GM18508 (cell line): ENCODE data around the gene FSD1L.

Source experiments
- ATAC-seq: cut with Tn5 transposase; IDR thresholded peaks from one replicate; pipeline ENCODE4 v1.9.1; 2021; ENCODE audit warnings: moderate number of reproducible peaks; ENCODE audit not compliant: insufficient read depth, unreplicated experiment

Gene FSD1L

DNA sequence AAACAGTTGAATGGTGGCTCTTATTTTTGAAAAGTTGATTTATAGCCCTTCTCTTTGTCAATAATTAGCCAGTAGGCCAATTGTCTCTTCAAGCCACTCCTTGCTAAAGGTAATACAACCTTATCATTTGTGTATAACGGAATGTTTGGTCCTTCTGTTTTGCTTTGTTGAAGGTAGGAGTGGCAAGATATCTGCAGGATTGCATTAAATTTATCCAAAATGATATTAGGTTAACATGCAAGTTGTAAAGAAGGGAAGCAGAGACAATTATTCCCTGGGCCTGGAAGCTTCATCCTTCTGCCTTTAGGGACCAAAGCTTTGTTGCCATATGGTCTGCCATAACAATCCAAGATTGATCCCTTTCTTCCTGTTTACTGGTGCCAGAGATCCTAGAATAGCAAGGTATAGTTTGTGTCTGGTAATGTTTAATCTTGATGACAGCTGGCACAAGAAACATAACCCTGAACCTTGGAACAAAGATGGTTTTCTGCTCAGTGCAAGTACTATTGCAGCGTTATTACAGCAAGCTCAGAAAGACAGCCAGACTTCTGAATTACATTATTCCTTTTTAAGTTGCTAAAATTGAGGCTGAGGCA lies 15.5 kb upstream of the FSD1L start:
- ATAC-seq = no peak

DNA sequence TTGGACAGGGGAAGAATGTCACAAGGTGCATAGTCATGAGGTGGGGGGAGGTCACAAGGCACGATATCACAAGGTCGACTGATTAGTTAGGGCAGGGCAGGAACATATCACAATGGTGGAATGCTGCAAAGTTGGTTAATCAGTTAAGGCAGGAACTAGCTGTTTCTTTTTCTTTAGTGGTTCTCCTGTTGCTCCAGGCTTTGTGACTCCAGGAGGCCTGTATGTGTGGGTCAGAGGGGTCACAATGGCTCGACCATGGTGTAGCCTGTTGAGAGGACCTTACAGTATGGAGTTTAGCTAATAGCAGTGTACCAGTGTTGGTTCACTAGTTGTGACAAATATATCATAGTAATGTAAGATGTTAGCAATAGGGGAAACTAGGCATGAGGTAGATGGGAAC lies 12.4 kb upstream of the FSD1L start:
- no peak for ATAC-seq

DNA sequence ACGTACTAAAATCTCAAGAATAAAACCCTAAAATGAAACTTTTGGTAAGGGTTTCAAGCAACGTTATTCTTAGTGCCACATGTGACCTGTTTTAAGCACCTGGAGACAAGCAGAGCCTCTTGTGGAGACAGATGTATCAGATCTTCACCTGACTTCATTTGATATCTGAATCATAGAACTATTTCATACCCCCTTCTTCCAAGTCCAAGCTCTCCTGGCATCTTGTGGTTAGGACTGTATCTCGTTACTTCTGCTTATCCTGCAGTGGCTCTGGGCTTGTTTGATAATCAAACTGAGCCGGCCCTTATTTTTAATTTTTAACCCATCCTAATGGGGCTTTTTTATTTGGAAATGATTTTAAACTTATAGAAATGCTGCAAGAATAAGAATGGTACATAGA lies 11.1 kb upstream of the FSD1L start:
- no peak for ATAC-seq

DNA sequence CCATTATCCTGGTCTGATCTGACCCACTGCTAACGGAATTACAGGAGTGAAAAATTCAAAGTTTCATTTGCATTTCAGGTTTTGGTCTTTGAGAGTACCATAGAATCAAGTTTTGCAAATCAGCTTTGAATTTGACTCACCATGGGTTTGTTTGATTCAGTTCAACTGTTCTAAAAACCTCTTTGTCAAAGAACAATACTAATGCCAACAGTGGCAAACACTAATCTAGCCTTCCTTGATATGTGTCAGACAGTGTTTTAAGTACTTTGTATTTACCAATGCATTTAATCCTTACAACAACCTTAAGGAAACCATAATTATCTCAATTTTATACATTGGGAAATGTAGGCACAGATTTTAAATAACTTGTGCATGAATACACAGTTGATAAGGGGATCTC lies 10.1 kb upstream of the FSD1L start:
- no peak for ATAC-seq

DNA sequence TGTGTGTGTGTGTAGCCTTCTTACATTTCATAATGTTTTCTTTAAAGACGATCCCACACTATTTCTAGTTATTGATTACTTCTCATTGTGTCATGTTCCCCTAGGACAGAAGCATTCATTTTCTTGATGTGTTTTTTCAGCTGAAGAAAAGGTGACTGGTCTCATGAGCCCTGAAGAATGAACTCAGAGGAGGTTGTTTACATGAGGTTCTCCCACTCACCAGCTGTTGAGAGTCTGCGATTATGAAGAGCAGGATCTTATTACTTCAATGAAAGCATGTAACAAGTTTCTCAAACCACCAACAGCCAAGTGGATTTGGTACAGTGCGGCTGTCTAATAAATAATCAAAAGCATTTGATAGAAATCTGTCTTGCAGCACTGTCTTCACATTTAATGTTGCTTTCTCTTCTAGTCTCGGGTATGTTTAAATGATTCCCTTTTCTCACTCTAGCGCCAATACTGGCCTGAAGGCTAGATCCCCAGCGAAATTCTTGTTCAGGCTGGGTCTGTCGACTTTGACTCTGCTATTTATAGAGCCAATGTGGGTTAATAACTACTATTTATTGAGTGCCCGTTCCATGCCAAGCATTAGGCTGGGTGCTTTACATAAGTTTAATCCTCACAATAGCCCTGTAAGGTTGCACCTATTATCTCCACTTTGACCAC lies 9.6 kb upstream of the FSD1L start:
- ATAC-seq = no peak

DNA sequence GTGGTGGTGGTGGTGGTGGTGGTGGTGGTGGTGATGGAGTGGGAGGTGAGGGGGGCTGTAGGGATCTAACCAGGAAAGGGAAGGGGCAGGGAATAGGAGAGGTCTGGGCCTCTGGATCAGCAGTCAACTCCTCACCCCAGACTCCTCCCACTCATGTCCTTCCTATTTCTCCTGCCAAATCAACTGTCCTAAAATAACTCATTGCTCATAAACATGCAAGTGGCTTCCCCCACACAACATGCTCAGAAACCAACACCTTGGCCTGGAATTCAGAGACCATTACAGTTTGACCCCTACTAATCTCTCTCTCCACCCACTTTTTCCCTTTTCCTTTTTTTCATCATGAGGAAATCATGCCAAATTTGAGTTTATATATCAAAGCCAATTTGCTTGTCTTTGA lies 8.4 kb upstream of the FSD1L start:
- ATAC-seq = no peak

DNA sequence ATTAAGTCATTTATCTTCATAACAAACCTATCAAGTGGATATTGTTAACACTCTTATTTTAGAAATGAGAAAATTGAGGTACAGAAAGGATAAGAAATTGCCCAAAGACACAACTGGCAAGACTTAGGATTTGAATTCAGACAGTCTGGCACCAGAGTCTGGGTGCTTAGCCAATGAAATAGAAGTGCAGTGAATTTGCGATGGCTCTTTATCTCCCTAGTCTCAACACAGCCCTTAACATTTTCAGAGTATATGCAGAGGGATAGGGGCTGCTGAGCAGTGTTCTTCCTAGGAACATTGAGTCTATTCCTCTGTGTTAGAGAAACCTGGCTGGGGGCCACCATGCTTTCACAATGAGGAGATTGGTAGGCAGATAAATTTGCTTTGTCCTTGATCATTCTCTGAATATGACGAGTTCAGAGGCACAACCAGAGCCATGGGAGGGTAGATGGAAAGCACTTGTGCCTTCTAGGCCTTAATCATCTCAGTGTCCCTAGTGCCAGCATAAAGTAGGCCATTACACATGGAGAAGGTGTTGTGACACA lies 6.1 kb upstream of the FSD1L start:
- no peak for ATAC-seq

DNA sequence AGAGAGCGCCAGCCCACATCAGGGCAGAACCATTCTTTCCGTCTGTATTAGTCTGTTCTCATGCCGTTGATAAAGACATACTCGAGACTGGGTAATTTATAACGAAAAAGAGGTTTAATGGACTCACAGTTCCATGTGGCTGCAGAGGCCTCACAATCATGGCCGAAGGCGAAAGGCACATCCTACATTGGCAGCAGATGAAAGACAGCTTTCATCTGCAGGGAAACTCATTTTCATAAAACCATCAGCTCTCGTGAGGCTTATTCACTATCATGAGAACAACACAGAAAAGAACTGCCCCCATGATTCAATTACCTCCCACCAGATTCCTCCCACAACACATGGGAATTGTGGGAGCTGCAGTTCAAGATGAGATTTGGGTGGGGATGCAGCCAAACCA lies 4.7 kb upstream of the FSD1L start:
- ATAC-seq = no peak

DNA sequence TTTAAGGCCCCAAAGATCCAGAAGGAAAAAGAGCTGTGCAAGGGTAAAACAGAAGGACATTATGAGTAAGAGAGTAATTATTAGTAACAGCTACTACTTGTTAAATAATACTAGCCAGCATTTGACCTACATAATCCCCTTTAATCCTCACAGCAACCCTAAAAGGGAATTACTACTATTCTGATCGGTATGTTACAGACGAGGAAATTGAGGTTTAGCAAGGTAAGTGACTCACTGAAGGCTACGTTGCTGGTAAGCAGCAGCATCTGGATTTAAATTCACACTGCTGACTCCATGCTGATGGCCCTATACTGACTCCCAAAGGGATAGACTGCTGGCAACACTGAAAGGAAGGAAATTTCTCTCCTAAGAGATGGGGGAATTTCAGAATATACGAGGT lies 3.7 kb upstream of the FSD1L start:
- ATAC-seq = no peak

DNA sequence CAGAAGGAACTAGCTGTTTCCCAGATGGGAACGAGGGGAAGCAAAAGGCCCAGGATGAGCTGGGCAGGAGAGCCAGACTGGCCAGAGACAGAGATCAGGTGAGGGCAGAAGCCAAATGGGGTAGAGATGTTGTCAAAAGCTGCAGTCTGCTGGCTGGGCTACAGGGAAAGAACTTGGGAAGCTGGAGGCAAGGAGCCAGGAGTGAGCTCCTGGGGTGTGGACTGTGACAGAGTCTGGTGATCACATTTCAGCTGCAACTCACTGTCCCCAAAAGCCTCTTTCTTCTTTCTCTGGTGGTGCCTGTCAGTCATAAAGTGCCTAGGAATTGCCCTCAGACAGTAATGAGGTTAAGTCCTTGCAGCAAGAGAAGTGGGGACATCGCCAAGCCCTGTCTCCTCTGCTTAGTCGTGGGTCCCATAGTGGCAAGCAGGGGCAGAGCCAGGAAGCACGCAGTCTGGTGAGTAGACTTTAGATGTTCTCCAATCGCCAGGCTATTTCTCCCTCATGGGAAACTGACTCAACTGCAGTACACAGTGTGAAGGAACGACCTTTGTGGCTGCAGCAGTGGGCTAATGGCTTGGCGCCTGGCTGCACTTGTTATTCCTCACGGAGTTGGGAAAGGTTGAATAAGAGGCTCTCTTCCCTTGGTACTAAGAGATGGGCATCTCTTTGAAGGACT lies 2.5 kb upstream of the FSD1L start:
- no peak for ATAC-seq

DNA sequence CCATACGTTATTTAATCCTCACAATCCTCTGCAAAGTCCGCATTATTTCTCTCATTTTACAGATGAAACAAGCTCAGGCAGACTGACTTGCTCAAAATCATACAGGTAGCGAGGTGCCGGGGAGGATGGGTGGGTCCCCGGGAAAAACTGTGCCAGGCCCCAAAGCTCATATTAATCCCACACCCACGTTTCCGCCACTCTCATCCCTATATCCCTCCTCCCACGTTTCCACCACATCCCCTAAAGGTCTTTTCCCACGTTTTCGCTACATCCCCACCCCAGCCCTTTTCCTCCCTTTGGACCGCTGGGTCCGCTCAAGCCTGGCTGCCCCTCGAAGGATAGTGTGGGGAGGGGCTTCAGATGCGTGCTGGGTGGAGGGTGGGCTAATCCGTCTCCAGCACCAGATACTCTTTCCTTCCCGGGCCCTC lies 434 bp upstream of the FSD1L start:
- ATAC-seq = no peak

DNA sequence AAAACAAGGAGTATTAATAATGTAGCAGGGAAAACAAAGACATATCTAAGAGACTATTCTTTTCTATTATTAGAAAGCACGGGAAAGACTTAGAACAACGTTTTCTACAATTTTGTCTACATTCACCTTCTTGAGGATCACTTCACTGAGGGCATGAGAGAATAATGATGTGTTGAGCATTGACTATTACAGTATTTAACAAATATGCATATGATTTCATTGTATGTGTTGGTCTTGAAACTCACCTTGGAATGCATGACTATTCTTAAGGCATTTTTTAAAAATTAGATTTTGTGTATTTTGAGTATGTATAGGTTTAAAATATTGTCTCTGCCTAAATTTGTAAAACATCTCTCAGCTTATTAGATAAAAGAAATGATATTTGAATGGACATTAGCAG lies 1.2 kb downstream of the FSD1L start:
- ATAC-seq = no peak

DNA sequence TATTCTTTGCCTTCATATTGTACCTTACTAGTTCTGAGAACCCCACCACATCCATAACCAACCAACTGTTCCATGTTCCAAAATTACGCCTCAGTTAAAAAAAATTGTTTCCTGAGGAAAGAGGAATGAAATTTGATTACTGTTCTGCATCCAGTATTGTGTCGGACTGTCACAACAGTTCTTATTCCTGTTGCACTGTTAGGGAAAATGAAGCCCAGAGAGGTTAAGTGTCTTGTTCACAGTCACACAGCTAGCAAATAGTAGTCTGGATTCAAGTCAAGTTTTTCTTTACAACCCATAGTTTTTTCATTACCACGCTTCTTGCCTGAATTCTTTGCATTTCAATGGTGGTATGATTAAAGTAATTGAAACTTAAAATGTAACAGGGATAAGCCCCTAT lies 4.4 kb downstream of the FSD1L start:
- ATAC-seq = no peak

DNA sequence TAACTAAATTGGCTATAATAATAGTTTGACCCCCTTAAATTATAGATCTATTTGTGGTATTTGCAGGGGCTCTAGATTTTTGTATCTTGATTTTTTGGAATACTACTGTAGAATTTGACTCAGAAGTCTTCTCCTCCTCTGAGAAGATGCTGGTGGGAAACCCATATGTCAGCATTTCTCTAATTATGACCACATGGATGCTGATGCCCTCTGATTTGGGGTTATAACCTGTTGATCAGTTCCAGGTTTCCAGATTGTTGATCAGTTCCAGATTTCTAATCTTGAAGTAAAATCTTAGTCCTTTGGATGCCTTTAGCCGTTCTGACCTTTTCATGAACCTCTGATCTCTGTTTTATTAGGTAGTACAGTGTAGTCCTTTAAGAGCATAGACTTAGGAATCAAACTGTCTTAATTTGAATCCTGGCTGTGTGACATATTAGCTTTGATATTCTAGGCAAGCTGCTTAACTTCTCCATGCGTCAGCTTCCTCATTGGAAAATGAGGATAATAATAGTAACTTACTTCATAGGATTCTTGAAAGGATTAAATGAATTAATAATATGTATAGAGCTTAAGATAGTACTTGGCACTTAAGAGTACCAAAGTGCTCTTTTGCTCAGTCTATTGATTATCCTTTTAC lies 8.1 kb downstream of the FSD1L start:
- no peak for ATAC-seq

DNA sequence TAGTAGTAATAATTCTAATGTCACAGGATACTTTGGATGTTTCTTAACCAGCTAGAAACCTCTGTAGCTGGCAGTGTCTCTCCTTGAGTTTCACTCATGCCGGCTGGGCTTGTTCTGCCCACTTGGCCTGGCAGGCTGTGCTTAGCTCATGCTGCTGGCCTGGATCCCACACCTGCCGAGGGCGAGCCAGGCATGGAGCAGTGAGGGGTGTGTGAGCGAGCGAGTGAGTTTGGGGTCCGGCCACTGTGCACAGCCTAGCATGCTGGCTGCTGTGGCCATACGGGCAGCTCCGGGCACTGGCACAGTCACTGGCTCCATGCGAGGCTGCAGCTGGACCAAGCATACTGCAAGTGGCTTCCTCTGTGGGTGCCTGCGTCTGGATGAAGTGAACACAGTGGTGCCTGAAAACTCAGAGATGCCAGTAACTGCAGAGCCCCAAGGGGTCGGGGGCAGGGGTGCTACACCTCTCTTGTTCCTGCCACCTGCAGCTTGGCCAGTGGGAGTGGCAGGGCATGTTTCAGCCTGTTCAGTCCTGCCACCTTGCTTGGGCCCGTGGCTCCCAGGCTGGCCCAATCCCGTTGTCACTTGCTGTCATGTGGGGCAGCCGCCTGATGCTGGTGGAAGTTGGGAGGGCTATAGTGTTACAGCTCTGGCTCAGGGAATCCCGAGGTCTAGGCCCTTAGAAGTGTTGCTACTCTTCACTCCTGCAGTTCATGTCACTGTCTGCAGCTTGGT lies 9.9 kb downstream of the FSD1L start:
- ATAC-seq = no peak

DNA sequence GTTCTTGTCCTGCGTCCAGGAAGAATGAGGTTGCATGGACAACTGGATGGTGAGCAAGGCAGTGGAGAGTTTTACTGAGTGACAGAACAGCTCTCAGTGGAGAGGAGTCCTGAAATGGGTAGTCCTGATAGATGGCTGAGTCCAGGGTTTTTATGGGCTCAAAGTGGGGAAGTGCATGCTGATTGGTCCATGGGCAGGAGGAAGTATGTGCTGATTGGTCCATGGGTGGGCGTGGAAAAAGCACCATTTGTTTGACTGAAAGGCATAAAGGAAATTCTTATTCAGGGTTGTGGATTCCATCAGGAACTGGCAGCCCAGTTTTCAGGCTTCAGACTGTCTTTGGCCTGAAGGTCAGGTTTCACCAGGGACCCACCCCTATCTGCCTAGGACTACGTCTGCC lies 10.6 kb downstream of the FSD1L start:
- ATAC-seq = no peak

DNA sequence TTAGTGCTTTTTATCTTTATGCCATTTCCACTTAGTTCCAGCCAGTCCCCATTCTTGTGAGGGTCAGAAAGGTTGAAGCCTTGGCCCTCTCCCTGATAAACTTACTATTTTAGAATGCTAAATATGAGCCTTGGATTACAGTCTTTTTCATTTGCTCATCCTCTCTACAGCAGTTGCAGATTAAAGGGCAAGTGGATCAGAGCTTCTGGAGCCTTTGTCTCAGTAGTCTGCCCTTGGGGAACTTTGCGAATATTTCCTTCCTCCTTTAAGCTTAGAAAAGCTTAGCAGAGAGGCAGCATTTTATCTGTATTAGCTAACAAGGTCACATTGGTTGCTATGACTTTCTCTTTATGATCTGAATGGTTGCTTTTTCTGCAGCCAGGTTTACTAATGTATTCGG lies 11.5 kb downstream of the FSD1L start:
- ATAC-seq = no peak

DNA sequence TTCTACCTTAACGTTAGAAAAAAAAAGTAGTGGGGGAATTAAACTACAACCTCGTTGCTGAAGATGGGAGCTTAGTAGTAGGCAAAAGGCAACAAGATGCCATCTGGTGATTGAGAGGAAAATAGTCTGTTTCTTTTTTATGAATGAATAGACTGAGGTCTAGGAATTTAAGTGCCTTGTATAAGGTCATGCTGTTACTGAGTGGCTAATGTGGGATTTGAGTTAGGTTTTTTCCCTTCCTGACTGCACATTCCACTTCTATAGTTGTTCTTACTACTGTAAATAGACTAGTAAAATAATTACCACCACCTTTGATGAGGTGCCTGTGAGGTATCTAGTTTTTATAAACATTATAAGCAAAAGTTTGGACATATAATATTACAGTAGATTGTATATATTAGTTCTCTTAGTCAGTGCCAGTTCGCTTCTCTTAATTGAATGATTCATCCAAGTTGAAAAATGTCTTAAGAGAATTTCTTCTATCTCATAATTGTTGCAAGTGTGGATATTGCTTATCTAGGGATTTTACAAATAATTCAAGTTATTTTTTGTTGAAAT lies 19.1 kb downstream of the FSD1L start:
- no peak for ATAC-seq

DNA sequence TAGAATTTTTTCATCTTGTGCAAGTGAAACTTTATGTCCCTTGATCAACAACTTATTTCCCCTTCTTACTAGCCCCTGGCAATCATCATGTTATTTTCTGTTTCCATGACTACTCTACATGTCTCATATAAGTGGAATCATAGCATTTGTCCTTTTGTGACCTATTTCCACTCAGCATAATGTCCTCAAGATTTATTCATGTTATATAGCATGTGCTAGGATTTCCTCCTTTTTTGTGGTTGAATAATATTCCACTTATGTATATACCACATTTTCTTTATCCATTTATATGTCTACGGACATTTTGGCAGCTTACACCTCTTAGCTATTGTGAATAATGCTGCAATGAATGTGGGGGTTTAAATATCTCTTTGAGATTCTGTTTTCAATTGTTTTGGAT lies 21.0 kb downstream of the FSD1L start:
- ATAC-seq = no peak

DNA sequence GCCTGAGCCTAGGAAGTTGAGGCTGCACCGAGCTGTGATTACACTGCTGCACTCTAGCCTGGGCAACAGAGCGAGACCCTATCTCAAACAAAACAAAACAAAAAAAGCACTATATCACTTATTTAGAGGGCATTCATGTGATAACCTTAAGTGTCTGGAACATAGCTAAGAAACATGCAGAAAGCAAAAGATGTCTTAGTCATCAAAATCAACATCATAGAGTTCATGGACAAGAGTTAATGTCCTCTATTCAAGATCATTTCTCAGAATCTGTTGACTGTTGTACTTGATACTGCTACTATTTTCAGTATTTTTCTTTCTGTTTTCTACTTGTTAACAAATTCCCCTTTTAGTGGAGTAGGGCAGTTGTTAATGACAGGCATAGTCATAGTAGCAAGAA lies 25.4 kb downstream of the FSD1L start:
- no peak for ATAC-seq
